CD4-positive, alpha-beta T cell treated with Interferon alpha-2 for 1 hour (primary cell): Measurements from ENCODE around the gene LRRN3.
"Not testable (repeated sequence)": the region's sequence is repeated elsewhere in the genome, so short reads cannot be mapped to it uniquely, and the experiment has no call there.

Experiments used
- DNase-seq, 2 donors: peaks; one replicate each; pipeline ENCODE4 v3.0.0-alpha.2; 2020 to 2022

LRRN3 gene

GRCh38 chr7:111090846-111091245, at the start of gene LRRN3:
LRRN3 (plus strand) TSS chr7:111091127; CDS start chr7:111122773, 31,646 bp downstream.
- DNase-seq, result peak; percentile 19 to 25

- DNase-seq, result no peak
Measured at GRCh38 chr7:111041577-111041976, 49.4 kb upstream of the LRRN3 start.

- DNase-seq, result no peak
Measured at GRCh38 chr7:111042842-111043241, 48.1 kb upstream of the LRRN3 start.

DNA sequence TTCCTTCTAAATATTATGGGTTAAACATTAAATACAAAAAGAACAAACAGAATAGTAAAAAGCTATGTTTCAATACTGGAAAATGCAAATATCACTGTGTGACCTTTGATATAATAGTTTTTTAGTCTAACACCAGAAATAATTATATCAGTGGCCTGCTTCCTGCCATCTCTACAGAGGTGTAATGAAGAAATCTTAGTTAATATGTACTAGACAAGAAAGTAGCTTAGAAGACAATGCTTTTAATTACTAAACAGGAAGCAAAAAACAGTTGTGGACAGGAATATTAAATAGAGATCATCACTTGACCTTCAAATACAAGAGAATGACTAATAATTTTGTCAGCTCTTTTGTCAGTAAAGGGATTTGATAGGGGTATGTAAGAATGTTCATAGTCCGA, 47.4 kb upstream of the LRRN3 start:
- DNase-seq, result no peak

DNA sequence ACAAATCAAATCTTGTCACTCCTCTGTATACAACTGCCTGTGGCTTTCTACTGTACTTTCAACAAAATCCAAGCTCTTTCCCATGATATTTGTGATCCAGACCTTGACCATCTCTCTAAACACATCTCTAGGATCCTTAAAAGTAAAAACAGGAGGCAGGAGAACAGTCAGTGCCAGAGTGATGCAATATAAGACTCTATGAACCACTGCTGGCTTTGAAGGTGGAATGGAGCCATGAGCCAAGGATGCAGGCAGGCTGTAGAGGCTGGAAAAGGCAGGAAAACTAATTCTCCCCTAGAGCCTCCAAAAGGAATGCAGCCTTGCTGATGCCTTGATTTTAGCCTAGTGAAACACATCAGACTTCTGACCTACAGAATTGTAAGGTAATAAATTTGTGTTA, 45.5 kb upstream of the LRRN3 start:
- DNase-seq, result no peak

- DNase-seq, result no peak
Measured at GRCh38 chr7:111047595-111047994, 43.3 kb upstream of the LRRN3 start.

GRCh38 chr7:111049971-111050680, 40.8 kb upstream of the LRRN3 start:
- DNase-seq, result no peak

DNA sequence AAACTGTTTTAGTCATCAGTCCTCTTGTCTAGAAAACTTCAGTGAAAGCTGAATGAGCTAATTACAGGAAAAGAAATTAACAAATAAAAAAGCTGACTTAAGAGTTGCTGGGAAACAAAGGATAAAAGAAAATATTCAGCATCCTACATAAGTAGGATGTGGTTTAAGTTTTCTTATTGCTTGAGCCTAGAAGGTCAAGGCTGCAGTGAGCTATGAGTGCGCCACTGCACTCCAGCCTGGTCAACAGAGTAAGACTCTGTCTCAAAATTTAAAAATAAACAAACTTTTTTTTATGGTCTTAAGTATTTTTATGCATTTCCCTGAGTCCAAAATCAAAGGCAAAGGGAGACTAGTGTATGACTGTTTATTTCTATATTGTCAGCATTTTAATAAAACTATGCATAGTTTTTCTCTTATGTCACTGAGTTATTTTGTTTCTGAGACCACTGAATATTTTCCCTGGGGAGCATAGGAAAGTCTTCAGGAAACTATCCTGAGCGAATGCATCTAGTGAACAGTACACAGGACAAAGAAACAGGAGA, 40.0 kb upstream of the LRRN3 start:
- no peak for DNase-seq

- DNase-seq, result no peak
Measured at GRCh38 chr7:111051832-111052231, 39.1 kb upstream of the LRRN3 start.

GRCh38 chr7:111053035-111053434, 37.9 kb upstream of the LRRN3 start:
- no peak for DNase-seq

GRCh38 chr7:111056371-111056770, 34.6 kb upstream of the LRRN3 start:
- DNase-seq, result no peak

DNA sequence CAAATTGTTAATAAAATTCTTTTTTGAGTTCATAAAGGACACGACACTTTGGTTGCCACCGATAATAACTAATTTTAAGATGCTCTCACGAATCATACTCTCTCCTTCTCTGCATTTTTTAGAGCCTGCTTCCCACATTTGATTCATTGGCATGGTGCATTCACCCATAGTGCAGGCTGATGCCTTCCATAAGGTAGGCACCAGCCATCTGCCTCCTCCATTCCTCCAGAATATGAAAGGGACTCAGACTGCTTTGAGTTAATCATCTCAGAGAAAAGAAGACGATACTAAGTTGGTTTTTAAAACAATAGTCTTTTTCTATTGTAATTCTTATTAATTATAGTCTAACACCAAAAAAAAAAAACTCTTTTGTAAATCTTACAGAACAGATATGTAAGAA, 33.9 kb upstream of the LRRN3 start:
- no peak for DNase-seq

DNA sequence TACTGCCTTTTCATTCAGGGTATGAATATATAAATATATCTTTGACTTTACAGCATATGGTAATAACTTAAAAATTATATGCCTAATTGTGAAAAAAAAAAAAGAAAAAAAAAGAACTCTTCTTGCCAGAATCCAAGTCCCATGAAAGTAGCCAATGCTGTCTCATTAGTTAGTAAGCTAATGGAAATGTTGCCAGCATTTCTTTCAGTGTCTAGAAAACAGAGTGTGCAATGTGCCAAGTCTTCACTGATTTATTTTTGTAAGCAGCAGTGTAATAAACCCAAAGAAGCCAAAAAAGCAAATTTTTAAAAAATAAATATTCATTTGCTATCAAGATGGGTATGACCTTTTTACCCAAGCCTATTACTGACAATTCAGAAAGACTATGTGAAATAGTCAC, 31.1 kb upstream of the LRRN3 start:
- DNase-seq, result no peak

GRCh38 chr7:111063166-111063565, 27.8 kb upstream of the LRRN3 start:
- no peak for DNase-seq

DNA sequence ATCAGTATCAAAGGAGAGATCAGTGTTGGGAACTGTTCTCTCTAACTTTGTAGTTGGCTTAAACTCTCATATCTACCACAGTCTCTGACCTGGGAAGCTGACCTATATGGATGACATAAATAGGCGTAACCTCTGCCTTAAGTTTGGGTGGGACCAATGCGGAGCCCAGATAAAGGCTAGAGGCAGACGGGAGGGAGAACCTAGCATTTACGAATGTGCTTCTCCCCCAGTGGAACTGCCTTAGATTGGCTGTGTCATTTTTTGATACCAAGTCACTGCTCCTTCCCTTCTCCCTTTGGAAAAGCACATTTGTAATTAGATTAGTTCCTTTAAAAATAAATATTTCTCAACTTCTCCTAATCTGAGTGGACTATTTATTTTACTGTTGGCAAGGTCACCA, 23.7 kb upstream of the LRRN3 start:
- no peak for DNase-seq

DNA sequence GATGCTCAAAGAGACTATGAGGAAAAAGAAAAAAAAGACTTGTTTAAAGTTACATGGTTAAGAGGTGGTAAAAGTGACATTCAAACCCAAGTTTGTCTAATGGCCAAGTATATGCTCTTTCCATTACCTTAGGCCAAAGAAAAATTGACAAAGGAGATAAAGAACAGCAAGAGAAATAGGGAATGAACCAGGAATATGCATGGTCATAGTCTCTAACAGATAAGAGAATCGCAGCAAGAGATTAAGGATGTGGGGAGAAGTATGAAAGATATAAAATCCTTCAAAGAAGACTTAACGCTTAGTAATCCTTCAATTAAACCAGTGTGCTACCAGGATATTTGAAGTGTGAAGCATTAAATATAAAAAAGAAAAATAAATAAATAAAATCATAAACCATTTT, 23.2 kb upstream of the LRRN3 start:
- DNase-seq, result no peak

- DNase-seq, result no peak
Measured at GRCh38 chr7:111068618-111069017, 22.3 kb upstream of the LRRN3 start.

- no peak for DNase-seq
Measured at GRCh38 chr7:111071556-111071955, 19.4 kb upstream of the LRRN3 start.

- not testable (repeated sequence) for DNase-seq
Measured at GRCh38 chr7:111072658-111073057, 18.3 kb upstream of the LRRN3 start.

DNA sequence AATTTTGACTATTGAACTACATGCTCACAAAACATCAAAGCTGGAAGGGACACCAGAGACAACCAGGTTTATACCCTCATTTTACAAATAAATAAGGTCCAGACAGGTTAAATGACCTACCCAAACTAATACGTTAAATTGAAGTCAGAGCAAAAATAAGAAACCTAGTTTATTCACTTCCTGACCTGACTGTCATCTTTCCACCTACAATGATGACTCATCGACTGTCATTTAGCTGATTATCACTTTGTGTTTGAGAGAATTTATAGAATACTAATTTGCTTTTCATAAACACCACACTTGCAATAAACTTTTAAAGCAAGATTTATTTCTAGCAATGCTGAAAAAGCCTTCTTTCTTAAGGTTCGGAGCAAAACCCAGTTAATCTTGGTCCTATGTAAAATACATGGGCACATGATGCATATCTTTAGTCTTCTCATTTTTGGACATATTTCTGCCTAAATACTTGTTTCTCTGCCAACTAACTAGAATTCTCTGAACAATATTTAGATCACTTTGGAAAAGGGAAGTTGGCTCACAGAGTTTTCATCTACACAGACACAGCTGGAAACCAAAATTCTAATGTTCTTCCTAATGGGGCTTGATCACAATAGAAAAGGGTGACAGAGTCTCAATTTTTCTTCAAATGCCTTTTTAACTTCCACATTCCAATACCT, 16.7 kb upstream of the LRRN3 start:
- DNase-seq, result no peak

DNA sequence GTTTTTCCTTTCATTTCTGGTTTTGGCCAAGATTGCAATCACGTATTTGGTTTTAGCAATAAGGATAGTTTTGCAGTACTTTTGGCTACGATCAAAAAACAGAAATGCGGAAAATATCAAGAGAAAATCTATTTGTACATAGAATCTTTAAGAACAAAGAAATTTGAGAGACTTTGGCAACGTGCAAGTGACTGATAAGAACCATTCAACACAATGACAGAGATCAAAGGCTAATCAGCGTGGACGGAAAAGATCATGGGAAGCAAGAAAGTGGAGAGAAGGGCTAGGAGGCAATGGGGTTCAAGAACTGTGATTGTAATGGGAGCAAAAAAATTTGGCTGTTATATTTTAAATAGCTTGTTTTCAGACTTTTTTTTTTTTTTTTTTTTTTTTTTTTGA, 16.2 kb upstream of the LRRN3 start:
- DNase-seq, result no peak

DNA sequence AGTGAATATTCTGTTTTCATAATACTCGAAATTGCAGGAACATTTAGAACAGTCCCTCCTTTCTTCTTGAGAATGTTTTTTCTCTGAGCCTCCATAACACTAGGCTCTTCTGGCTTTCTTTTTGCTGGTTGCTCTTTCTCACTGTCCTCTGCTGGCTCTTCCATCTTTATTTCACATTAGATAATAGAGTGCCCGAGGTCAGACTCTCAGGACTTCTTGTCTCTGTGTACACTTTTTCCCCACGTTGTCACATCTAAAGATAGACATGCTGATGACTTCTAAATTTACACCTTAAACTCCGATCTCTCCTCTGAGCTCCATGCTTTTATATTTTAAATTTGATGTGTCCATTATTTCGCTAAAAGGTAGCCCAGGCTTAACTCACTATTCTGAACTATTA, 15.4 kb upstream of the LRRN3 start:
- no peak for DNase-seq

- DNase-seq, result no peak
Measured at GRCh38 chr7:111076205-111076604, 14.7 kb upstream of the LRRN3 start.

DNA sequence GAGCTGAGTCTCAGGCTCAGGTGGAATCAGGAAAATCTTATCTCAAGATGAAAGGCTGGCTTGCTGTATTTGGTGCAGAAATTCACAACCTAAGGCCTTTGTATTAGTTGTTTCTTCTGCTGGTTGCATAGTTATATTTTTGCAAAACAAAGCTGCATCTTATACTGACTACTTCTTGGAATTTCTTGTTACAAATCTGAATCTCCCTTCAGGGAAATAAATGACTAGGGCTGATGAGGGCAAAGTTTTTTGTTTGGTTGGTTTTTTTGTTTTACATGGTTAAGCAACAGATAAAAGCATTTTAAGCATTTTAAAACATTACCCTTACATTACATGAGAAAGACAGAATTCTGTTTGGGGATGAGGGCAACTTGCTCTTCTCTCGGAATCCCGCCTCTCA, 13.9 kb upstream of the LRRN3 start:
- no peak for DNase-seq
